HCT116 (cell line): ENCODE measurements around the gene METTL25B. TPM values are rescaled to one million over a fixed set of nuclear protein-coding genes. Genes with fewer than 3 reads are reported as not detected.

Source experiments
- ATAC-seq: fragments of 200-7000 bp; cut with Tn5 transposase; 2 replicates; pipeline ENCODE4 v1.9.1; 2020; ENCODE audit warnings: mild to moderate bottlenecking, moderate library complexity
- BruUV-seq: library from RNA; stranded (reverse); fragments of 400-500 nt; replicated peaks from 2 replicates; lab custom pipeline; 2021; lab: Mats Ljungman, UMichigan
- CTCF ChIA-PET: fragments of 300-600 bp; sonication (Branson Sonifier 250); formaldehyde crosslinking; loops from one replicate; lab custom pipeline; 2021; ENCODE audit warnings: antibody characterized with exemption; lab: Charles Lee
- POLR2A ChIA-PET: fragments of 300-600, 350-600 bp; sonication (Branson Sonifier 250); formaldehyde crosslinking; loops from one replicate; lab custom pipeline; 2021; ENCODE audit warnings: antibody characterized with exemption; lab: Charles Lee
- RAD21 ChIA-PET, 2 experiments: fragments of 300-600 bp; sonication (Branson Sonifier 250); formaldehyde crosslinking; loops; one replicate each; lab custom pipeline; 2023; ENCODE audit warnings: low total read pairs in 2 of 2; ENCODE audit not compliant: uncharacterized antibody in 2 of 2, unreplicated experiment in 2 of 2, low non-redundant PET in 1 of 2; lab: Charles Lee
- DNase-seq: peaks from one replicate; pipeline ENCODE4 v3.0.0-alpha.2; 2010; ENCODE audit warnings: low read depth, low spot score
- H2AFZ ChIP-seq: fragments of 200-600 bp; shearing (Covaris generic), sonication (generic); 2 replicates; pipeline ENCODE4 v1.6.1; 2017; ENCODE audit warnings: low read depth, mixed run types, mixed read lengths, antibody characterized with exemption, low read length; ENCODE audit not compliant: poor library complexity, severe bottlenecking
- H3K27ac ChIP-seq: 2 replicates; pipeline ENCODE4 v1.5.1; 2012; ENCODE audit warnings: low read depth, low read length
- H3K27me3 ChIP-seq: fragments of 200-600 bp; sonication (generic); 2 replicates; pipeline ENCODE4 v1.6.1; 2016; ENCODE audit warnings: mixed run types, low read length, mixed read lengths; ENCODE audit not compliant: insufficient read depth
- H3K36me3 ChIP-seq, 2 experiments: fragments of 200-500 bp in 1 of 2; fragments of 200-600 bp in 1 of 2; sonication (Bioruptor generic) in 1 of 2; sonication (generic) in 1 of 2; 2 replicates each; pipeline versions ENCODE4 v1.5.1 to v1.6.1; 2014 to 2016; ENCODE audit warnings: low read length in 2 of 2, inconsistent platforms in 1 of 2, mixed read lengths in 1 of 2, mixed run types in 1 of 2; ENCODE audit not compliant: insufficient read depth in 2 of 2, control insufficient read depth in 1 of 2
- H3K4me1 ChIP-seq, 2 experiments: fragments of 200-600 bp in 1 of 2; sonication (generic) in 1 of 2; 2 replicates each; pipeline versions ENCODE4 v1.5.1 to v1.6.1; 2012 to 2017; ENCODE audit warnings: low read length in 2 of 2, inconsistent platforms in 1 of 2, mild to moderate bottlenecking in 1 of 2, mixed read lengths in 1 of 2, mixed run types in 1 of 2, moderate library complexity in 1 of 2; ENCODE audit not compliant: insufficient read depth in 2 of 2, control insufficient read depth in 1 of 2
- H3K4me2 ChIP-seq: fragments of 200-600 bp; sonication (generic); 2 replicates; pipeline ENCODE4 v1.6.1; 2017; ENCODE audit warnings: mixed run types, low read length, mixed read lengths
- H3K4me3 ChIP-seq, 2 experiments: fragments of 200-600 bp in 1 of 2; sonication (generic) in 1 of 2; replicated peaks in 1 of 2; 2 replicates each; pipeline ENCODE4 v1.5.1; 2011 to 2016; ENCODE audit warnings: low read length in 2 of 2, control low read depth in 1 of 2, low read depth in 1 of 2, mild to moderate bottlenecking in 1 of 2, mixed read lengths in 1 of 2, mixed run types in 1 of 2
- H3K79me2 ChIP-seq: fragments of 200-600 bp; sonication (generic); 2 replicates; pipeline ENCODE4 v1.6.1; 2017; ENCODE audit warnings: mild to moderate bottlenecking, mixed run types, low read length, moderate library complexity, mixed read lengths; ENCODE audit not compliant: insufficient read depth
- H3K9ac ChIP-seq: fragments of 200-600 bp; sonication (generic); 2 replicates; pipeline ENCODE4 v1.6.1; 2016; ENCODE audit warnings: low read length, mixed read lengths
- H3K9me2 ChIP-seq: fragments of 200-600 bp; sonication (generic), shearing (Covaris generic); 2 replicates; pipeline ENCODE4 v1.6.1; 2017; ENCODE audit warnings: mixed run types, mild to moderate bottlenecking, moderate library complexity; ENCODE audit not compliant: insufficient read depth
- H3K9me3 ChIP-seq, 2 experiments: fragments of 200-500 bp in 1 of 2; fragments of 200-600 bp in 1 of 2; sonication (Bioruptor generic) in 1 of 2; sonication (generic) in 1 of 2; 2 replicates each; pipeline ENCODE4 v1.6.1; 2014 to 2017; ENCODE audit warnings: low read length in 2 of 2, mixed read lengths in 2 of 2, inconsistent platforms in 1 of 2, low read depth in 1 of 2, mild to moderate bottlenecking in 1 of 2, mixed run types in 1 of 2, moderate library complexity in 1 of 2; ENCODE audit not compliant: control insufficient read depth in 1 of 2, insufficient read depth in 1 of 2
- H4K20me1 ChIP-seq: fragments of 200-600 bp; sonication (generic), shearing (Covaris generic); 2 replicates; pipeline ENCODE4 v1.6.1; 2017; ENCODE audit warnings: mixed run types, mild to moderate bottlenecking, moderate library complexity; ENCODE audit not compliant: insufficient read depth
- CEBPB ChIP-seq: IDR thresholded peaks from 2 replicates; pipeline ENCODE4 v1.6.1; 2012; ENCODE audit warnings: low read depth
- EGR1 ChIP-seq: IDR thresholded peaks from 2 replicates; pipeline ENCODE4 v1.6.1; 2012; ENCODE audit warnings: low read depth
- FOSL1 ChIP-seq: IDR thresholded peaks from 2 replicates; pipeline ENCODE4 v1.6.1; 2012; ENCODE audit warnings: low read depth
- POLR2AphosphoS5 ChIP-seq: IDR thresholded peaks from 2 replicates; pipeline ENCODE4 v1.6.1; 2011; ENCODE audit warnings: mild to moderate bottlenecking, low read depth, low read length, moderate library complexity
- RAD21 ChIP-seq: IDR thresholded peaks from 2 replicates; pipeline ENCODE4 v1.6.1; 2012; ENCODE audit warnings: low read depth, mild to moderate bottlenecking
- REST ChIP-seq: IDR thresholded peaks from 2 replicates; pipeline ENCODE4 v1.6.1; 2012; ENCODE audit warnings: low read depth
- SIN3A ChIP-seq: IDR thresholded peaks from 2 replicates; pipeline ENCODE4 v1.6.1; 2012; ENCODE audit warnings: low read depth
- SRF ChIP-seq: IDR thresholded peaks from 2 replicates; pipeline ENCODE4 v1.6.1; 2012; ENCODE audit warnings: low read depth
- TCF7L2 ChIP-seq: IDR thresholded peaks from 2 replicates; pipeline ENCODE4 v1.7.0; 2011; ENCODE audit warnings: borderline replicate concordance, inconsistent platforms; ENCODE audit not compliant: insufficient read depth, insufficient read length; ENCODE audit errors: extremely low read depth
- YY1 ChIP-seq: IDR thresholded peaks from 2 replicates; pipeline ENCODE4 v1.6.1; 2011; ENCODE audit warnings: low read length, low read depth, moderate library complexity, mild to moderate bottlenecking; ENCODE audit not compliant: insufficient replicate concordance; ENCODE audit errors: extremely low read depth
- ZFX ChIP-seq: fragments of 450-650 bp; IDR thresholded peaks from 2 replicates; pipeline ENCODE4 v1.6.1; 2017
- intact Hi-C: fragments of 100-400 bp; cut with micrococcal nuclease; formaldehyde crosslinking; loops from 2 replicates; pipeline ENCODE4 v1.10.0; 2022
- total RNA-seq: library from RNA; stranded (reverse); gene quantifications from one replicate; pipeline ENCODE4 v1.2.1, GENCODE V29; 2021; ENCODE audit not compliant: unreplicated experiment

METTL25B gene
- total RNA-seq, 1 experiment from 2014 or later, result 36.5 TPM

GRCh38 chr1:156697481-156697880 is 30.8 kb upstream of the METTL25B start:
- Histone ChIP-seq H4K20me1 (no peaks in the 10 kb centered on the region), H3K9ac (no peak overlapping the region), H3K9me2 (no peaks in the 10 kb centered on the region), H3K27me3 (no peaks in the 10 kb centered on the region), H3K36me3 (peaks cover 22 to 24% of the 10 kb centered on the region in 2 experiments; a peak in 3 of 4 replicates), H3K9me3 (no peaks in the 10 kb centered on the region), H3K27ac (no peak overlapping the region), H3K4me3 (no peak overlapping the region), H3K4me1 (peaks cover 22 to 28% of the 10 kb centered on the region in 2 experiments), H3K4me2 (no peak overlapping the region), H3K79me2 (0 out of 2 replicates have a peak, but pooled peaks cover 4% of the 10 kb centered on the region), H2AFZ (no peak overlapping the region)
- no peak for TF ChIP-seq EGR1
- no peak for TF ChIP-seq SIN3A
- no peak for TF ChIP-seq REST
- no peak for TF ChIP-seq RAD21
- no peak for TF ChIP-seq YY1
- no peak for TF ChIP-seq ZFX
- TF ChIP-seq POLR2AphosphoS5, result no peak
- TF ChIP-seq SRF, result no peak
- no peak for TF ChIP-seq CEBPB
- no peak for TF ChIP-seq TCF7L2
- TF ChIP-seq FOSL1, result no peak
- intact Hi-C loops, result no loop called here
- ATAC-seq (no peak), DNase-seq (no peak)
- RAD21 ChIA-PET, result no interaction called here
- no TSS peak for BruUV-seq
- CTCF ChIA-PET, result interaction anchor here (0.9 to 1.4 kb wide), 2 partner anchors 8 to 11 kb away, joined by 3 to 5 read pairs; partner anchors contain the start of gene CRABP2
- POLR2A ChIA-PET, result interaction anchor here (0.7 to 1.3 kb wide), 2 partner anchors 9 to 10 kb away, joined by 3 read pairs; no protein-coding TSS in a partner anchor
